ENCODE data around the gene UTF1.
"Not testable (repeated sequence)": the region's sequence is repeated elsewhere in the genome, so short reads cannot be mapped to it uniquely, and the experiment has no call there.

The UTF1 gene

DNA sequence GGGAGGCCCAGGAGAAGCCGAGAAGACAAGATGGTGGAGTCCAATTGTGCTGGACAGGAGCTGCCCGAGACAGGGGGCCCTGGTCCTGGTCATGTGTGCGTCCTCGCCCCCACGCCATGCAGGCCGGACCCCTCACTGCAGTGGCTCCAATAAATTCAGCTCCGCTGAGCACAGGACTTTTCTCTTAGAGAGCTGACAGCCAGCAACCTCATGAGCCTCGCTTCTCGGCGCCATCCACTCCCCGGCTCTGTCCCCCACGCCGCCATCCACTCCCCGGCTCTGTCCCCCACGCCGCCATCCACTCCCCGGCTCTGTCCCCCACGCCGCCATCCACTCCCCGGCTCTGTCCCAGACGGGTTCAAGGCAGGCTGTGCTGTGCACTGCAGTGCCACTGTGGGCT is 2.8 kb upstream of the UTF1 start:
- no peak overlapping the region for H3K4me3 ChIP-seq (ENCODE audit: low read depth, low read length)
- TF ChIP-seq, protein P1, sequence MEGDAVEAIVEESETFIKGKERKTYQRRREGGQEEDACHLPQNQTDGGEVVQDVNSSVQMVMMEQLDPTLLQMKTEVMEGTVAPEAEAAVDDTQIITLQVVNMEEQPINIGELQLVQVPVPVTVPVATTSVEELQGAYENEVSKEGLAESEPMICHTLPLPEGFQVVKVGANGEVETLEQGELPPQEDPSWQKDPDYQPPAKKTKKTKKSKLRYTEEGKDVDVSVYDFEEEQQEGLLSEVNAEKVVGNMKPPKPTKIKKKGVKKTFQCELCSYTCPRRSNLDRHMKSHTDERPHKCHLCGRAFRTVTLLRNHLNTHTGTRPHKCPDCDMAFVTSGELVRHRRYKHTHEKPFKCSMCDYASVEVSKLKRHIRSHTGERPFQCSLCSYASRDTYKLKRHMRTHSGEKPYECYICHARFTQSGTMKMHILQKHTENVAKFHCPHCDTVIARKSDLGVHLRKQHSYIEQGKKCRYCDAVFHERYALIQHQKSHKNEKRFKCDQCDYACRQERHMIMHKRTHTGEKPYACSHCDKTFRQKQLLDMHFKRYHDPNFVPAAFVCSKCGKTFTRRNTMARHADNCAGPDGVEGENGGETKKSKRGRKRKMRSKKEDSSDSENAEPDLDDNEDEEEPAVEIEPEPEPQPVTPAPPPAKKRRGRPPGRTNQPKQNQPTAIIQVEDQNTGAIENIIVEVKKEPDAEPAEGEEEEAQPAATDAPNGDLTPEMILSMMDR (IDR thresholded peaks at IDR 0.05; ENCODE audit: borderline replicate concordance, insufficient read depth, low read depth, low read length) = no peak

DNA sequence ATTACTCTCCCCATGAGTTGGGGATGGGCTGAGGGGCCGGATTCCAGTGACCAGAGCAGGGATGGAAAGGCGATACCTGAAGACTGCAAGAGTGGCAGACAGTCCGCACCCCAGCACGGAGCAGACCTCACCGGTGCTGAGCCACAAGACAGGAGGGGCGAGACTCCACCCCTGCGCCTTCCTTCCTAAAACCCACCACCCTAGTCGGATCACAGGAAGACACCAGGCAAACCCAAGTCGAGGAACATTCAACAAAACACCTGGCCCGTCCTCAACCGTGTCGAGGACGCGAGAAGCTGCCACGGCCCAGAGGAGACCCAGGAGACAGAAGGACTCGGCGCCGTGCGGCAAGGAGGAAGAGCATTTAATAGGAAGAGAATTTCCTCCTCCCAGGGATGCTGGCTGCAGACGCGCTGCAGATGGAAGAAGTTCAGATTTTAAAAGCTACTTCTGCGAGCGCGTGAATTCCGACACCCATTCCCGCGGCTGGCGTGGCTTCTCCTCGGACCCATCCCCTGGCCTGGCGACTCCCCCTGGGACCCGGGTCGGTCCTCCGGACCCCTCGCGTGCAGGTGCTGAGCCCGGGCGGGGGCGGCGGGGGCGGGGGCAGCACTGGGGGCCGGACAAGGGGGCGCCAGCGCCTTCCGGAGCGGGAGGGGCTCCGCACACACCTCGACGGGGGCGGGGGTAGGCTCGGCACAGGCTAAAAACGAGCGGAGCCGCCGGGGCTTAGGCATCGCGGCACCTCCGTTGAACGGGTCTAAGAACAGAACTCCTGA is 563 bp upstream of the UTF1 start:
- no peak overlapping the region for H3K4me3 ChIP-seq (ENCODE audit: low read depth, low read length)
- TF ChIP-seq, protein P1 (IDR thresholded peaks at IDR 0.05; ENCODE audit: borderline replicate concordance, insufficient read depth, low read depth, low read length) = no peak

DNA sequence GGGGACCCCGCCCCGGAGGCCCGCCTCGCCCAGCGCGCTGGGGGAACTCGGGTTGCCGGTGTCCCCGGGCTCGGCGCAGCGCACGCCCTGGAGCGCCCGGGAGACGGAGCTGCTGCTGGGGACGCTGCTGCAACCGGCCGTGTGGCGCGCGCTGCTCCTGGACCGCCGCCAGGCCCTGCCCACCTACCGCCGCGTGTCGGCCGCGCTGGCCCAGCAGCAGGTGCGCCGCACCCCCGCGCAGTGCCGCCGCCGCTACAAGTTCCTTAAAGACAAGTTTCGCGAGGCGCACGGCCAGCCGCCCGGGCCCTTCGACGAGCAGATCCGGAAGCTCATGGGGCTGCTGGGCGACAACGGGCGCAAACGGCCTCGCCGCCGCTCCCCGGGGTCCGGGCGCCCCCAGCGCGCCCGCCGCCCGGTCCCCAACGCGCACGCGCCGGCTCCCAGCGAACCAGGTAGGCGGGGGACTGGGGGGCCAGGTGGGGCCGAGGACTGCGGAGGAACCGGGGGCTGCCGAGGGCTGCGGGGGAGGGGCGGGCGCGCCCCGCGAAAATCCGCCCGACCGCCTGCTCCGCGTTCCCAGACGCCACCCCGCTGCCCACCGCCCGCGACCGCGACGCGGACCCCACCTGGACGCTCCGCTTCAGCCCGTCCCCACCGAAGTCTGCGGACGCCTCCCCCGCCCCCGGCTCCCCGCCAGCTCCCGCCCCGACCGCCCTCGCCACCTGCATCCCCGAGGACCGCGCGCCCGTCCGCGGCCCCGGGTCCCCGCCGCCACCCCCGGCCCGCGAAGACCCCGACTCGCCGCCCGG is 574 bp downstream of the UTF1 start:
- H3K4me3 ChIP-seq (ENCODE audit: low read depth, low read length) = no peak overlapping the region
- TF ChIP-seq, protein P1 (IDR thresholded peaks at IDR 0.05; ENCODE audit: borderline replicate concordance, insufficient read depth, low read depth, low read length) = no peak

DNA sequence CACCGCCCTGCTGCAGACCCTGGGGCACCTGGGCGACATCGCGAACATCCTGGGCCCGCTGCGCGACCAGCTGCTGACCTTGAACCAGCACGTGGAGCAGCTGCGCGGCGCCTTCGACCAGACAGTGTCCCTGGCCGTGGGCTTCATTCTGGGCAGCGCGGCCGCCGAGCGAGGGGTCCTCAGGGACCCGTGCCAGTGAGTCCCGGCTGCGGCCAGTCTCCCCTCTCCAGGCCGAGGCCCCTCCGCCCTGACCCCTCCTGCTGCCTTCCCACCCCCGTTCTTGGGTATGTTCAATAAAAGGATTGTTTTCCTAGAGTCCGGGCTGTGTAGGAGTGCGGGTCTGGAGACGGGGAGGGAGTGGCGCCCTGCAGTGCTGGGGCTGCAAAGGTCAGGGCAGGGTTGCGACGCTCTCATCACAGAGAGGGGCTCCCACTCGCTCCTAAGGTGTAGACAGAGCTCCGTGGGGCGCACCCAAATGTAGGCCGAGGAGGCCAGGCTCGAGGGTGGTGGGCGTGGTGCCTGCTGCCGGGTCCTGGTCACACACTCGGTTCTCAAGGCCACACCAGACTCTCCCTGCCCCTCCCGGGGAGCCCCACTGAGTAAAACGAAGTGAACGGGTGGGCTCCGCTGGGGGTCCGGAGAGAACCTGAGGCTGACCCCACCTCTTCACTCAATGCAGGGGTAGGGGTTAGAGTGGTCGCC is 1.4 kb downstream of the UTF1 start:
- no peak overlapping the region for H3K4me3 ChIP-seq (ENCODE audit: low read depth, low read length)
- TF ChIP-seq, protein P1 (IDR thresholded peaks at IDR 0.05; ENCODE audit: borderline replicate concordance, insufficient read depth, low read depth, low read length) = no peak

DNA sequence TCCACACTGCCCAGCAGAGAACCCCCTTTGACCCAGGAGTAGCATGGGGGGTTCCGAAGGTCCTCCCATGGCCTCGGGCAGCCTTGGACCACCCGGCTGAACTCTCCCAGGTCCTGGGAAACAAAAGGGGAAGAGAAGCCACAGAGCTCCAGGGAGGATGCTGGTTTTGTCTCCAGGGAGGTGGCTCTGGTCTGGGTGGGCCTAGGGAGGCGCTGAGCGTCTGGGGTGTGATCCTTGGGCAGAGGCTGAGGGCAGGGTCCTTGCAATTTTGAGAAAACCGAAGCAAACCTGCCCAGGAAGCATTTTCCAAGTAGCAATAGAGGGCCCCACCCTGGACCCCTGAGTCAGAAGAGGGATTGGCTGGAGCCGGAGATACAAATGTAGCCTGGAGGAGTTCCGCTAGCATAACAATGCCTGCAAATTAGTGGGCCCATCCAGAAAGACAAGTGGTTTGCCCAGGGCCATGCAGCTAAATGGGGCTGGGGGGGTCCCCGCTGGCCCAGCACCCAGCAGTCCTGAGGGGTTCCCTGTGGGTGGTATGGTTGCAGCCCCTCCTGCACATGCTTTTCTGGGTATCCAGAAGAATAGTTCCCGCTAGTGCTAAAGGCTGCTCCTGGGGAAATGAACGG is 2.0 kb downstream of the UTF1 start:
- H3K4me3 ChIP-seq (ENCODE audit: low read depth, low read length) = no peak overlapping the region
- TF ChIP-seq, protein P1 (IDR thresholded peaks at IDR 0.05; ENCODE audit: borderline replicate concordance, insufficient read depth, low read depth, low read length) = no peak

DNA sequence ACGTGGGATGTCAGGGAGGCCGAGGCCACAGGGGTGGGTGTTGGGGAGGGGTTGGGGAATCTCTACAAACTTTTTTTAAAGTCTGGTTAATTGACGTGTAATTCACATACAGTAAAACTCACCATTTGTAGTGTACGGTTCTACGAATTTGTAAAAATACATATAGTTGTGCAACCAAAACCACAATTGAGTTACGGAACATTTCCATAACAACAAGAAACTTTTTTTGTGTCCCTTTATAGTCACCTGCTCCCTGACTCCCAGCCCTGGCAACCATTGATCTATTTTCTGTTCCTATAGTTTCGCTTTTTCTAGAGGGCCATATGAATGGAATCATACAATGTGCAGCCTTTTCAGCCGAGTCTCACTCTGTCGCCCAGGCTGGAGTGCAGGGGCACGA is 4.8 kb downstream of the UTF1 start:
- H3K4me3 ChIP-seq (ENCODE audit: low read depth, low read length) = not testable (repeated sequence)

DNA sequence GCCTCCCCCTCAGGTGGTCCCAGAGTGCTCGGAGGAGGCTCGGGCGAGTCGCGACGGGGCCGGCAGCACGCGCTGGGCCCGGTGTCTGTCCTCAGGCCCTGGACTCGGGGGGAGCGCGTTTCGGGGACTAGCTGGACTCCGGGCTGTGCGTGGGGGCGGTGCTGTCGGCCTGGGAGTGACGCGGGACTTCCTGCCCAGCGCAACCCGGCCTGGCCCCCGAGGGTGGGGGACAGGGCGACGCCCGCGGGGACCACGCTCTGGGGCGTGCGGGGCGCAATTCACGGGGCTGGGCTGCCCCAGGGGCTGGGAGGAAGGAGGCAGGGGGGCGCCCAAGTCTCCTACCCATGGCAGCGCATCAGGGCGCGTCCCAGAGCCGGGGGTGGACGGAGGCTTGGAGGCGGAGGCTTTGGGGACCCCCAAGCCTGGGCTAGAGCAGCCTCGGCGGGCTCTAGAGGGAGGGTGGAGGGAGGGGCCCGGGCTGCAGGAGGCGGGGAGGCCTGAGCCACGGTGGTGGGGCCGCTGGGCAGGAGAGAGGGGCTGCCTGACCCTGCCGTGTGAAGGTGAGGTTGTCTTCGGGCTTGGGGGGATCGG is 5.3 kb downstream of the UTF1 start:
- TF ChIP-seq, protein P1 (IDR thresholded peaks at IDR 0.05; ENCODE audit: borderline replicate concordance, insufficient read depth, low read depth, low read length) = no peak
- H3K4me3 ChIP-seq (ENCODE audit: low read depth, low read length) = no peak overlapping the region

All from GM12875 (cell line).